ENCODE measurements around the gene ANKRD13A.
A peak's percentile ranks its signal among the peaks of the same experiment; 100 is the strongest.
"Not testable (repeated sequence)": the region's sequence is repeated elsewhere in the genome, so short reads cannot be mapped to it uniquely, and the experiment has no call there.

The ANKRD13A gene

DNA sequence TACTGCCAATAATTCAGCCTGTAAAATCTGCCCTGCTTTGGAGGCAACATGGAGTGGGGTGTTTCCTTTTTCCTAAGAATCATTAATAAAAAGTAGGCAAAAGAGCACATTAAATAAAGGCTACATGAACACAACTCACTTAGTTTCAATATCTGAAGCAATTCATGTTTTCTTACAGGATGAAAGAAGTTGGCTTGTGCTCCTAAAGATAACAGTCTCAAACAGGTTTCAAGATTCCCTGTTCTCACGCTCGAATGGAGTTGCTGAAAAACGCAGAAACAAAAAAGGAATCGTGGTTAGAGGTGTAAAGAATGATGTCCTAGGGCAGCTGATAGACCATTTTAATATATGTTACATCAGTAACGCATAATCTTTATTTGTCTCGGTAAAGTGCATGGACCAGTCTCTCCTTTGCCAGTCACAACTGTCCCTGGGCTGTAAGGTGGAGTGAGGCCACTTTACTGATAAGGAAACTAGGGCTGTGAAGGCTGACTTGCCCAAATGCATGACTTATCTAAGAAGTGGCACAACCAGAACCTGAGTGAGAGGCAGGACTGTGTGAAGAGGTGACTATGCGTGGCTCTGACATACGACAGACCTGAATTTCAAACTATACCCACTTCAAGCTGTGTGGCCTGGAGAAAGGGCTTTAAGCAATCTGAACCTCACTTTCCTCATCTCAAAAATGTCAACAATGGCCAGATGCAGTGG, 15.6 kb upstream of the ANKRD13A start:
- no peak for DNase-seq (ENCODE audit: low spot score)

DNA sequence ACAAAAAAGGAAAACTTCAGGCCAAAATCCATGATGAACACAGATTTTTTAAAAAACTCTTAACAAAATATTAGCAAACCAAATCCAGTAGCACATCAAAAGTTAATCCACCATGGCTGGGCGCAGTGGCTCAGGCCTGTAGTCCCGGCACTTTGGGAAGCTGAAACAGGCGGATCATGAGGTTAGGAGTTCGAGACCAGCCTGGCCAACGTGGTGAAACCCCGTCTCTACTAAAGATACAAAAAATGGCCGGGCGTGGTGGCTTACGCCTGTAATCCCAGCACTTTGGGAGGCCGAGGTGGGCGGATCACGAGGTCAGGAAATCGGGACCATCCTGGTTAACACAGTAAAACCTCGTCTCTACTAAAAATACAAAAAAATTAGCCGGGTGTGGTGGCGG, 13.0 kb upstream of the ANKRD13A start:
- DNase-seq (ENCODE audit: low spot score): not testable (repeated sequence)

DNA sequence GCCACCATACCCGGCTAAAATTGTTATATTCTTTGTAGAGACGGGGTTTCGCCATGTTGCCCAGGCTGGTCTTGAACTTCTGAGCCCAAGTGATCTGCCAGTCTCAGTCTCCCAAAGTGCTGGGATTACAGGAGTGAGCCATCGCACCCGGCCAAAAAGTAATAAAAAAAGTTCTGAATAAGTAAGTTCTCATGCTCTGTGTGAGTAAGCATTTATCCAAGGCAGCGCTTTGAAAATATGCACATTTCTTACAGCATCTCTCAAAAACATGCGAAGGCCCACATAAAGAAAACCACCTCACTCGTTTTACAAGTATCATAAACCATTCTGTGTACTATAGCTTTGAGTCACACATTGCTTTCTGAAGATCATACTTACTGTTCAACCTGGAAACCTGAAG, 11.6 kb upstream of the ANKRD13A start:
- DNase-seq (ENCODE audit: low spot score): no peak

DNA sequence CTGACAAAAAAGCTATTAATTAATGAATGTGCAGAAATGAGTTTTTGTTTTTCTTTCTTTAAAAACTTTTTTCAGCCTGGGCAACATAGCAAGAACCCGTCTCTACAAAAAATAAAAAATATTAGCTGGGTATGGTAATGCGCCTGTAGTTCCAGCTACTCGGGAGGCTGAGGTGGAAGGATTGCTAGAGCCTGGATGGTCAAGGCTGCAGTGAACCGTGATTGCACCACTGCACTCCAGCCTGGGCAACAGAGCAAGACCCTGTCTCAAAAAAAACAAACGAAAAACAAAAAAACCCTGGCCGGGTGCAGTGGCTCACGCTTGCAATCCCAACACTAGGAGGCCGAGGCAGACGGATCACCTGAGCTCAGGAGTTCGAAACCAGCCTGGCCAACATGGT, 11.0 kb upstream of the ANKRD13A start:
- no peak for DNase-seq (ENCODE audit: low spot score)

DNA sequence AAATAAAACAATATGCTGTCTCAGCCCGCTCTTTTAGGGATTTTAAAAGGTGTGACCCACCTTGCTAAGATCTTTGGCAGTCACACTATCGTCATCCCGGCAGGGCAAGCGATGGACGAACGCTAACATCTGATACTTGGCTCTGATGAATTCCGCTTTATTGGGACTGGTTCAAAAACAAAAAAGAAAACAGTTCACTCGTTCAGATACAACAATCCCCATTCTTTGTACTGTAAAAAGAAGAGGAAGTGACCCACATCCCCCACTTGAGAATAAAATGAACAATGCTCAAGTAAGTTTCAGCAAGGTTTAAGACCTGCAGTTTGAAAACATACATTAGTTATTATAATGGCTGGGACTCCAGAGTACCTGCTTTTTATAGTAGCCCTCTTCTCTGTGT, 10.3 kb upstream of the ANKRD13A start:
- no peak for DNase-seq (ENCODE audit: low spot score)

DNA sequence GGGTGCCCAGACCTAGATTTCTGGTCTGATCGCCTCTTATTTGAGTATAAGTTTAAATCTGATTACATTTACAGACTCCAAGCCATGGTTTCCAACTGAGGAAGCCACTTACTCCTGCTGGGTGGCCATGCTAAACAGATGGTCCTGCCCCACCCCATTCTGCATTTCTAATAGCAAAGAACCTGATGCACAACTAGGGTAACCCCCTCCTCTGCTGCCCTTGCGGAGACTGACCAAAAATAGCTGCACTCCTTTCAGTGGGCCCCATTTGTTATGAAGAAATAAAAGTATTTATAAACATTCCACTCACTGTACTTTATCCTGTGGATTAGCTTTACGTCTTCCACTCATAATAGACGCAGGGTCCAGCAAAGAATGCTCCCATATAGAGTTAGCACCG, 9.8 kb upstream of the ANKRD13A start:
- DNase-seq (ENCODE audit: low spot score): no peak

DNA sequence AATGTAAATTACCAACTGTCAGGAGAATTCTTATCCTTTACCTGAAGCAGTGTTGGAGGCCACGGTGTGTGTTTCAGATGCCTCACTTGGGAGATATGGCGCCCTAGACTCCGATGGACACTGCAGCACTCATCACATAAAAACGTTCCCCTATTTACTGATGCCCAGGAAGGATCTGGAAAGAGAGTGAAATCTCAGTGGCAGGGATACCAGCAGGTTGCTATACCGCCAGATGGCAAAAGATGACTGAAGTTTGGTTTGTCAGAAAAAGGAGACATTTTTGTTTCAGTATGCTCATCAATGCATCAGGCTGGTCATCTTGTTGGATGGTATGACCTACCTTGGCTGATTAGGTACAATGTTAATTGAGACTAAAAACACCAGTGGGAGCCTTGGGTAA, 7.6 kb upstream of the ANKRD13A start:
- no peak for DNase-seq (ENCODE audit: low spot score)

DNA sequence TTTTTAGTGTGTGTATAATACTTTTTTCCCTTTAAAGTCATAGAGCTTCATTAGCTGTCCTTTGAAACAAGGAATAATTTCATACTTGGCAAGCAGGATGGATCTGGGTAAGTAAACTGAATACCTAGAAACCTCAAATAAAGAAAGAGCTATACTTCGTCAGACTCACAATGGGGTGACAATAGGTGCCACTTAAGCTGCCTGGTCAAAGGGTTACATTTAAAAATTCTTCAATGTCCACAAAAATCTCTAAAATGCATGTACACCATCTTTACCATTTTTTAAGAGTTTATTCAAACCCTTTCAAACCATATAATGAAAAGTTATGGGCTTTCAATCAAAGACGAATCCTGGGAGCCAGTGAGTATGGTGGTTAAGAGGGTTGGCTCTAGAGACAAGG, 6.1 kb upstream of the ANKRD13A start:
- DNase-seq (ENCODE audit: low spot score): no peak

DNA sequence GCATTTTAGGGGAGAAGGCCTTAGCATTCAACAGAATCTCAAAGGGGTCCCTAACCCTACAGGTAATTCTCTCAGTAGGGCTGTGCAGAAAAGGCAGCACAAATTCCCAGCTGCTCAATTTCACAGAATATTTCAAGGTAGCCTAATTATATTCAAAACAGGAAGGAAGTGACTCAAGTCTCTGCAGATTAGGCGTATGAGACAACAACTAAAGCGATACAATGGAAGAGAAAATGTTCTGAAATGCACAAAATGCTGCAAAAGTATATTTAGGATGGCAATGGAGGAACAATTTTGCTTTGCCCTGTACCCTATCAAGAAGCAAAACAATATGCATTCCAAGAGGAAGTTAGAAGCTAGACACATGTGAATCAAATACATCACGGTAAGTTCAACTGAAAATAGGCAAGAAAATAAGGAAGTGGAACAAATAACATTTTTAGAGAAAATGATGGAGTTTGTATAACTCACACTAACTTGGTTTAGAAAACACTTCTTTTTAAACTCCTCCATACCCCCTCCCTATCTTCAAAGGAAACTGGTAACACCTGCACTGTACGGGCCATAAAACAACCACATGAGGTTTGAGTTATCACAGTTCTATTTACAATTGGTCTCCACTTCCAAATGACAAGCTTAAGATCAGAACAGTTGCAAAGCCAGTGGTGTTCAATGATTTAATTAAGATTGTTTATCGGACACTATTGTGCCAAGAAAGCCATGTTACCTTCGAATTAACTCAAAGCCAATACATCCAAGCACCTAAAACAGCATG, 4.6 kb upstream of the ANKRD13A start:
- DNase-seq (ENCODE audit: low spot score): peak; percentile 69

DNA sequence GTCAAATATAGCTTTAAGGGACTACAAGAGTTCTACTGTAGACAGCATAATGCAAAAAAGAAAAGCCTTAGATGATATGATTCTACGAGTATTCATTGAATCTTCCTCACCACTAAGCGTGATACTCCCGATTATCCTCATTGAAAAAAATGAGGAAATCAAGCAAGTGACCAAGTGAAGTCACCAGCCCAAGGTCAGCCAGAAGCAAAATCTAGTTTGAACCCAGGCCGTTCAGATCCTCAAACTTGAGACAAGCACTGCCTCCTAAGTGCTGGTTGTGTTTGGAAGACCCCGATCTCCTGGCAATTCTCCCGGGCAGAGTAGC, 3.9 kb upstream of the ANKRD13A start:
- no peak for DNase-seq (ENCODE audit: low spot score)

DNA sequence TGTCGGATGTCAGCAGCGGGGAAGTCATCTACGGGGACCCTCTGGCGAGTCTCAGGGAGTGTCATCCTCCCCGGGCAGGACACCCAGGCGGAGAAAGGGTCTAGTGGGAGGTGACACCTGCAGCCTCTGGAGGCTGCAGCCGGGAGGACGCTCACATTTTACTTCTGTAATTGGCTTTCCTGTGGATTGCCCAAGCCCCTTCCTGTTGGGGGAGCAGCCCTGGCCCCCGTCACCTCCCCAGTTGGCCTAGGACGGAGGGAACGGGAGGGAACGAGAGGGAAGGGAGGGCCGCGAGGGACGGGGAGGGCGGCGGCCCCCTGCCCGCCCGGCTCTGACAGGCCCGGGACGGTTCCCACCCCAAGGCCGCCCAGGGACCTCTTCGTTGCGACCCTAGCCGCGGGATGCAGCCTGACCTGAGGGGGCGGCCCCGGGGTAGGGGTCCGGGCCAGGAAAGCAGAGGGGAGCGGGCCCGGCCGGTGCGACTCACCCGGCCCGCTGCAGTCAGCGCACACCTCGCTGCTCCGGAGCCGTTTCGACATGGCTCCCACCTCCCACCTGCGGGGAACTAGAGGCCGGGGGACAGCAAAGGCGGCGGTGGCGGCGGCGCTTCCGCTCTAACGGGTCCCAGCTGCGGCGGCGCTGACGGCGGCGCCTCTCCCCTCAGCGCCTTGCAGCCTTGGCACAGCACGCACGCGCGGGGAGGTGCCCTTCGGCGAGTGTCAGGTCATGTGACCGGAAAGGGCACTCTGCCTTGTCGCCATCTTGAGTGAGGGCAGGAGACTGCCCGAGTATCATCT, 3.3 kb upstream of the ANKRD13A start, which contains the start of gene GIT2:
Gene GIT2 (minus strand): TSS at position 683 of the 797 bp plus-strand sequence. CDS start 144 bp downstream, at position 539.
- peak; percentile 98 for DNase-seq (ENCODE audit: low spot score)

DNA sequence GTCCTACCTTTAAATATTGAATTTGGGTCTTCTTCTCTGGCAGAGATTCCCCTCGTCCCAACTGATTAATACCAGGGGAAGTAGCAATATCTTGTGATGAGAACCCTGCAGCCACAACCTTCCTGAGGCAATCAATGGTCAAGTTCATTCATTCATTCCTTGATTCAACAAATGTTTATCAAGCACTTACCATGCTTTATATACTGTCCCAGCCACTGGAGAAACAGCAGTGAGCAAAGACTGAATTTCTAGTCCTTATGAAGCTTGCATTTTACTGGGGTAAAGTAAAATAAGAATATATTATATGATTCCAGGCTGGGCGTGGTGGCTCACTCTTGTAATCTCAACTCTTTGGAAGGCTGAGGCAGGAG, 2.8 kb upstream of the ANKRD13A start:
- no peak for DNase-seq (ENCODE audit: low spot score)

DNA sequence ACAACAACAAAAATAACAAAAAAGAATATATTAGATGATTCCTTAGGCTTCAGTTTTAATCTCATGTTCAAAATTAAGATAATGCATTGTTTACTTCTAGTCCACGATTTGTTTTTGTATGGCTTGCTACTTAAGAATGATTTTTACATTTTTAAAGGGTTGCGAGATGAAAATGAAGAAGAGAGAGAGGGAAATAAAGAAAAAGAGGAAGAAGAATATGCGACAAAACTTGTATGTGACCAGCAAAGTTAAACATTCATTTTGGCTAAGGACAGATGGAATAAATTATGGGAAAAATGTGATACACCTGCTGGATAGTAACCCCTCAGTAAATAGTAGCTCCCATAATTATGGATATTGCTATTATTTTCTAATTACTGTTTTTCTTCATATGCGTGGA, 1.8 kb upstream of the ANKRD13A start:
- DNase-seq (ENCODE audit: low spot score): no peak

DNA sequence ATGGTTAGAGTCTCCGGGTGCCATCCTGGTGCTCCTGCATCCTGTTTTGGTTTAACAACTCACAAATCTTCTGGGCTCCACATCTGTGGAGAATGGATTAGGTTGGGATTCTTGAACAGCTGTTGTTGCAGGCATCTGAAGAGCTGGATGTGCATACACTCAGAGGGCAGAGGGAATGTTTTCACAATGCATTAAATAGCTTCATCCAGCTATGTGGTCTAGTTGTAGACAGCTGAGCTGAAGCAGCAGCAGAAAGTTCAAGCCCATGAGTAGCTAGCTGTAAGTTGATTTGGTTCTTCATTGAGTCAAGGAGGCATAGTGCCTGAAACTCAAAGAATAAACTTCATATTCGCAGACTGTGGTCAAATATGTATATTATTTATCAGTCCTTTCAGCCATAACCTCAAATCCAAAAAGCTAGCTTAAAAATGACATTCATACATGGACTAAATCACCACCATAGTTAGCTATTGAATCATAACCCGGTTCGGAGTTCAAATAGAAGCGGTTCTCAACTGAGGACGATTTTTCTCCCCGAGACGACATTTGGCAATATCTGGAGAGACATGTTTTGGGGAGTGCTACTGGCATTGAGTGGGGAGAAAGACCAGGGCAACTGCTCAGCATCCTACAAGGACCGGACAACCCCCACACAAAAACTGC, 858 bp upstream of the ANKRD13A start:
- peak; percentile 30 for DNase-seq (ENCODE audit: low spot score)

DNA sequence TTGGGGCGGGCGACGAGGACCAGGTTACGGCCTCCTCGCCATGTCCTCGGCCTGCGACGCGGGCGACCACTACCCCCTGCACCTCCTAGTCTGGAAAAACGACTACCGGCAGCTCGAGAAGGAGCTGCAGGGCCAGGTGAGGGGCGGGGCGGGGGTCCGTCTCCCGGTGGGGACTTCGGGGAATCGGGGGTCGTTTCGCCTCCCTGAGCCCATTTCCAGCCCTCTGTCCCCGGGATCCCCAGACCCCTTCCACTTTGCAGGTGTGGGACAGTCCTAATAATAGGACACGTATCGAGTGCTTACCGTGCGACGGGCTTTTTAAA, 380 bp downstream of the ANKRD13A start:
- no peak for DNase-seq (ENCODE audit: low spot score)

DNA sequence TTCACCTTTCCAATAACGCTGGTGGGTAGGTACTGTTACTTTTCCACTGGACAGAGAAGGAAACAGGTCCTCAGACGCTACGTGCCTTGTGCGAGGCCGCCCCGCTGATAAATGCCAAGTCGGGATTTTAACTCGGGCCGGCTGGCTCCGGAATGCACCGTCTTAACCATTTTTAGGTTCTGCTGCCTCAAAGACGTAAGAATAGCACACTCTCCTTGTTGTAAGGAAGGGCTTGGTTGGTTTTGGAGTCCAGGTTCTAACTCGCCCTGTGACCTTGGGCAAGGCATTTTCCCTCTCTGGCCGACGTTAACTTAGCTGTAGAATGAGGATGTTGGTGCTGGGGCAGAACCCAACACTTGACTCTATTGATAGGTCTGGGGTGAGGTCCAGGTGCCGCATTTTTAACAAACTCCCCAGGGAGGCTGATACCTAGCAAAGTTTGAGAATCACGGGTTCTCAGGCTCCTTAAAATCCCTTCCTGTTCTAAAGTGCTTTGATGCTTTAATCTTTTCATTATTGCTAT, 814 bp downstream of the ANKRD13A start:
- peak; percentile 62 for DNase-seq (ENCODE audit: low spot score)

DNA sequence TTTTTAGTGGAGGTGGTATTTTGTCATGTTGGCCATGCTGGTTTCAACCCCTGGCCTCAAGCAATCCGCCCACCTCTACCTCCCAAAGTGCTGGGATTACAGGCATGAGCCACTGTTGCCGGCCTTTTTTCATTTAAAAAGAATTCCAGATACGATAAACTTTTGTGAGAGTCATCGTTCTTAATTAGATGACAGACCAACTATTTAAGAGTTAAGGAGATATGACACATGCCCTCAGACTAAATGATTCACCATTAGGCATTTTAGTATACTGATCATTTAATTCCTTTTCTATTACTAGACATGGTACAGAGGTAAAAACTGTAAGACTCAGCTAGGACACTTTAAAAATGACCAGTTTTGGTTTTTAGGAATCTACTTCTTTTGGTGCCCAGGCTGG, 2.4 kb downstream of the ANKRD13A start:
- no peak for DNase-seq (ENCODE audit: low spot score)

DNA sequence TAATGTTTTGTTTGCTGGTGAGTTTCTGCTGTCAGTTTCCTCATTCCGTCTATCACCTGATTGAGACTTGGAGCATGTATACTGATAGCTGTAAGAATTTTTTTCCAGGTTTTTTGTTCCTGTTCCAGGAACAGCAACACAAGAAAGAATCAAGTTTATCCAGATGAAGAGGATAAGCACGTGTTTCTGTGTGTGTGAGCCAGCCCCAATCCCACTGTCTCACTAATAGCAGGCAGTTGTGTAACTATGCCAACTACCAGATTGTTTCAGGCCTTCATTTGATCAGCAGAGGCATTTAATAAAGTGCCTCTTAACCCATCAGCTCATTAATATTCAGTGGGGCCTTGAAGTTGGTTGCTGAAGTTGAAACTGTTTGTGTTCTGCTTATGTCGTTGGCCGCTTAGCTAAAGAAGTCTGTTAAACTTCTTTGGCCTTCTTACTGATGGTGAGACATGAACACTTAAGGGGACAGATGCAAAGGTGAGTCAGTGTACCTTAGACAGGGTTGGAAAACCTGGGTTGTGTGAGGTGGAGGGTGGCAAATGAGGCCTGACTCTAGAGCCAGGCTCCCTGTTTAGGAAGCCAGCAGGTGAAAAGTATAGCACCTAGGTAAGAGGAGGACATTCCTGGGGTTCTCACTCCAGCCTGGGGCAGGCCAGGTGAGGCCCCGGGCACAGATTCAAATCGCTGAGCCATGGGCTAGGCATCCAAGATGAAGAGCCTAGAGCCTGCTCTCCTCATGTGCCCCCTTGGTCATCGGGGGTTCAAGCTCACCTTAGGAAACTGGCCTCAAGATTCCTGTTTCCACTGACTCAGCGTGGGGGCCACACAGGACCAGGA, 3.7 kb downstream of the ANKRD13A start:
- DNase-seq (ENCODE audit: low spot score): no peak

DNA sequence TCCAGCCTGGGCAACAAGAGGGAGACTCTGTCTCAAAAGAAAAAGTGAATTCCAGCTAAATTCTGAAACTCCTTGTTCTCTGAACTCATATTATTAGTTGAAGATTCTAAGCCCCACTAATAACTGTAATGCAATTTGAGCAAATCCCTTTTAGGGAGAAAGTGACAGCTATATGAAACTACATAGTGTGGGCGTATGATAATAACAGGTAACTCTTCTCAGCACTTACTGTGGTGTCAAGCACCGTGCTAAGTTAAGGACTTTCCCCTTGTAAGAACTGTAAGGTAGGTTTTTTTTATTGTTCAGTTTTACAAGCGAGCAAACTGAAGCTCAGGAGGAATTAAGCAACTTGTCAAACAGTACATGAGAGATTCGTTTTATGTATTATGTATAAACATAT, 5.4 kb downstream of the ANKRD13A start:
- DNase-seq (ENCODE audit: low spot score): peak; percentile 33

DNA sequence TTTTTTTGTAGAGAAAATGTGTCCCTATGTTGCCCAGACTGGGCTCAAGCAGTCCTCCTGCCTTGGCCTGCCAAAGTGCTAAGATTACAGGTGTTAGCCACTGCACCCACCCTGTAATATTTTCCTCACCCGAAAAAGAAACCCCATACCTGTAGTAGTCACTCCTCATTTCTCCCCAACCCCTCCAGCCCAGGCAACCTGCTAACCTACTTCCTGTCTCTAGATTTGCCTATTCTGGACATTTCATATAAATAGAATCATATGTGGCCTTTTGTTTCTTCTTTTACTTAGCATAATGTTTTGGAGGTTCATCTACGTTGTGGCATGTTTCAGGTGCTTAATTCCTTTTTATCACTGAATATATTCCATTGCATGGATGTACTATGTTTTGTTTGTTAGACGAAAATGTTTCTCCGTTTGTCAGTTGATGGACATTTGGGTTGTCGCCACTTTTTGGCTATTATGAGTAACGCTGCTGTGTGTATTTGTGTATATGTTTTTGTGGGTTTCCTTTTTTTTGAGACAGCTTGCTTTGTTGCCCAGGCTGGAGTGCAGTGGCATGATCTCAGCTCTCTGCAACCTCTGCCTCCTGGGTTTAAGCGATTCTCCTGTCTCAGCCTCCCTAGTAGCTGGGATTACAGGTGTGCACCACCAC, 6.2 kb downstream of the ANKRD13A start:
- DNase-seq (ENCODE audit: low spot score): peak; percentile 53

DNA sequence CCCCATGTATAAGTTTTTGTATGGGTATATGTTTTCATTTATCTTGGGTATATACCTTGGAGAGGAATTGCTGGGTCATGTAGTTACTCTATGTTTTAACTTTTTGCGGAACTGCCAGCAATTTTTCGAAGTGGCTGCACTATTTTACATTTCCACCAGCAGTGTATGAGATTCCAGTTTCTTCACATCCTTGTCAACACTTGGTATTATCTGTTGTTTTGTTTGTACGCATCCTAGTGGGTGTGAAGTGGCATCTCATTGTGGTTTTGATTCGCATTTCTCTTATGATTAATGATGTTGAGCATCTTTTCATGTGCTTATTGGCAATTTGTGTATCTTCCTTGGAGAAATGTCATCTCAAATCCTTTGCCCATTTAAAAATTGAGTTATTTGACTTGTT, 6.9 kb downstream of the ANKRD13A start:
- DNase-seq (ENCODE audit: low spot score): no peak
